Fibroblast of lung (primary cell): ENCODE measurements around the gene KLK11. TPM values are rescaled to one million over a fixed set of nuclear protein-coding genes. Genes with fewer than 3 reads are reported as not detected.

ENCODE experiments used
- DNase-seq, 2 donors: peaks; one replicate each; pipeline versions ENCODE4 v3.0.0 to v3.0.0-alpha.2; 2010; ENCODE audit warnings: low read depth in 2 of 2
- H2AFZ ChIP-seq: 2 replicates; pipeline ENCODE4 v1.5.1; 2012; ENCODE audit warnings: low read length, control low read depth, inconsistent platforms
- H3K27ac ChIP-seq: 2 replicates; pipeline ENCODE4 v1.5.1; 2011; ENCODE audit warnings: low read length, control low read depth; ENCODE audit not compliant: insufficient read depth
- H3K27me3 ChIP-seq: 2 replicates; pipeline ENCODE4 v1.5.1; 2011; ENCODE audit warnings: mild to moderate bottlenecking, low read length; ENCODE audit not compliant: control insufficient read depth, insufficient read depth
- H3K36me3 ChIP-seq: 2 replicates; pipeline ENCODE4 v1.5.1; 2011; ENCODE audit warnings: low read length; ENCODE audit not compliant: control insufficient read depth, insufficient read depth
- H3K4me1 ChIP-seq: 2 replicates; pipeline ENCODE4 v1.5.1; 2011; ENCODE audit warnings: low read length; ENCODE audit not compliant: control insufficient read depth, insufficient read depth; ENCODE audit errors: extremely low read depth
- H3K4me2 ChIP-seq: 2 replicates; pipeline ENCODE4 v1.5.1; 2011; ENCODE audit warnings: low read length, control low read depth; ENCODE audit not compliant: insufficient read depth; ENCODE audit errors: extremely low read depth
- H3K4me3 ChIP-seq, 4 experiments: fragments of 200-600 bp in 1 of 4; sonication (generic) in 1 of 4; replicated peaks in 1 of 4; 2 replicates each; pipeline ENCODE4 v1.5.1; 2011 to 2016; ENCODE audit warnings: low read length in 4 of 4, low read depth in 3 of 4, mild to moderate bottlenecking in 3 of 4, control low read depth in 2 of 4, inconsistent platforms in 1 of 4, mixed read lengths in 1 of 4; ENCODE audit not compliant: insufficient read depth in 1 of 4; ENCODE audit errors: control extremely low read depth in 1 of 4
- H3K79me2 ChIP-seq: 2 replicates; pipeline ENCODE4 v1.5.1; 2012; ENCODE audit warnings: mild to moderate bottlenecking, low read length, inconsistent platforms; ENCODE audit not compliant: control insufficient read depth, insufficient read depth
- H3K9ac ChIP-seq: 2 replicates; pipeline ENCODE4 v1.5.1; 2011; ENCODE audit warnings: mild to moderate bottlenecking, low read length, control low read depth; ENCODE audit not compliant: insufficient read depth
- H3K9me3 ChIP-seq: 2 replicates; pipeline ENCODE4 v1.5.1; 2012; ENCODE audit warnings: low read depth, low read length; ENCODE audit not compliant: control insufficient read depth, insufficient read depth
- H4K20me1 ChIP-seq: 2 replicates; pipeline ENCODE4 v1.5.1; 2011; ENCODE audit warnings: low read length; ENCODE audit not compliant: control insufficient read depth, insufficient read depth; ENCODE audit errors: extremely low read depth
- CTCF ChIP-seq, 2 donors: IDR thresholded peaks in 1 of 2; conservative IDR thresholded peaks in 1 of 2; 1 replicate in 1 of 2; 2 replicates in 1 of 2; pipeline ENCODE4 v1.5.1; 2011 to 2012; ENCODE audit warnings: low read length in 2 of 2, control low read depth in 1 of 2, inconsistent platforms in 1 of 2, low read depth in 1 of 2, mild to moderate bottlenecking in 1 of 2
- EZH2 ChIP-seq: IDR thresholded peaks from 2 replicates; pipeline ENCODE4 v1.5.1; 2012; ENCODE audit warnings: low read length, control low read depth, mild to moderate bottlenecking; ENCODE audit errors: missing control alignments
- polyA plus RNA-seq, 2 donors: library from polyadenylated mRNA; depleted of rRNA in 1 of 2; stranded (reverse) in 1 of 2; unstranded in 1 of 2; fragments of >200 nt; gene quantifications; 2 replicates each; pipeline ENCODE4 v1.2.1, GENCODE V29; 2011 to 2012; ENCODE audit warnings: missing spikeins in 1 of 2
- total RNA-seq: library from RNA; depleted of rRNA; stranded (reverse); fragments of >200 nt; gene quantifications from 2 replicates; pipeline ENCODE4 v1.2.1, GENCODE V29; 2014

Gene KLK11
- total and polyA plus RNA-seq, 2 donors (not counting 1 experiment from before 2014, with no cell fraction given), result not detected

GRCh38 chr19:51006406-51006805 is 20.0 kb downstream of the KLK11 start:
- no peaks in the 10 kb centered on the region for H3K4me1 ChIP-seq
- no peak overlapping the region for H3K4me2 ChIP-seq
- no peak for DNase-seq
- H3K27ac ChIP-seq, result no peak overlapping the region
- H3K27me3 ChIP-seq, result no peaks in the 10 kb centered on the region
- H3K9me3 ChIP-seq, result no peaks in the 10 kb centered on the region
- no peak overlapping the region for H3K9ac ChIP-seq
- H3K36me3 ChIP-seq, result no peaks in the 10 kb centered on the region
- H4K20me1 ChIP-seq, result no peaks in the 10 kb centered on the region
- H2AFZ ChIP-seq, result no peak overlapping the region
- no peak overlapping the region for H3K4me3 ChIP-seq
- TF ChIP-seq CTCF (conservative IDR thresholded peaks at IDR 0.05 in 1 of 2, IDR thresholded peaks at IDR 0.05 in 1 of 2; ENCODE audit: low read depth in 1 of 2, low read length in 2 of 2) (no peak), EZH2 (no peak)
- no peaks in the 10 kb centered on the region for H3K79me2 ChIP-seq

DNA sequence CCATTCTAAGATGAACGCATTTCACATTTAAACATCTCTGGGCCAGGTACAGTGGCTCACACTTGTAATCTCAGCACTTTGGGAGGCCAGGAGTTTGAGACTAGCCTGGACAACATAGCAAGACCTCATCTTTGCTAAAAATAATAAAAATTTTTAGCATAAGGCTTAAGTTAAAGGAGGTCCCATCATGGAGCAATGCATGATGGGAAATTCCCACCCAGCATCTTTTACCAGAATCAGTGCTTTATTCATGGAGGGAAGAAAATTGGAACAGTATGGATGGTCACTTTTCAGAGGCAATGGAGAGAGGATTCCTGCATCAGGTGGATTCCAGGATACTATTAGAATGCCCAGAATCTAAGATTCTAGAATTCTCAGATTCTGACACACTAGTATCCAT is 21.2 kb downstream of the KLK11 start:
- Histone ChIP-seq H3K9ac (no peak overlapping the region), H3K27me3 (no peaks in the 10 kb centered on the region), H3K36me3 (no peaks in the 10 kb centered on the region), H3K27ac (no peak overlapping the region), H3K4me3 (no peak overlapping the region), H3K4me1 (no peaks in the 10 kb centered on the region), H4K20me1 (no peaks in the 10 kb centered on the region), H3K4me2 (no peak overlapping the region), H3K9me3 (no peaks in the 10 kb centered on the region), H3K79me2 (no peaks in the 10 kb centered on the region), H2AFZ (no peak overlapping the region)
- DNase-seq, result no peak
- TF ChIP-seq CTCF (conservative IDR thresholded peaks at IDR 0.05 in 1 of 2, IDR thresholded peaks at IDR 0.05 in 1 of 2; ENCODE audit: low read depth in 1 of 2, low read length in 2 of 2), result no peak

- no peak overlapping the region for H3K4me2 ChIP-seq
- H3K4me1 ChIP-seq, result no peaks in the 10 kb centered on the region
- no peaks in the 10 kb centered on the region for H4K20me1 ChIP-seq
- TF ChIP-seq CTCF (conservative IDR thresholded peaks at IDR 0.05 in 1 of 2, IDR thresholded peaks at IDR 0.05 in 1 of 2; ENCODE audit: low read depth in 1 of 2, low read length in 2 of 2) (no peak), EZH2 (no peak)
- no peak overlapping the region for H3K27ac ChIP-seq
- H3K36me3 ChIP-seq, result no peaks in the 10 kb centered on the region
- no peak overlapping the region for H3K4me3 ChIP-seq
- no peak overlapping the region for H3K9ac ChIP-seq
- H3K9me3 ChIP-seq, result no peaks in the 10 kb centered on the region
- no peak overlapping the region for H2AFZ ChIP-seq
- H3K79me2 ChIP-seq, result no peaks in the 10 kb centered on the region
- no peaks in the 10 kb centered on the region for H3K27me3 ChIP-seq
- DNase-seq, result no peak
Observed at GRCh38 chr19:51003316-51003715, 23.1 kb downstream of the KLK11 start.
